GM12878 (cell line): ENCODE measurements around the gene ZNF444. TPM values are rescaled to one million over a fixed set of nuclear protein-coding genes. Genes with fewer than 3 reads are reported as not detected.

Experiments used
- BCL3 ChIP-seq: IDR thresholded peaks from 2 replicates; pipeline ENCODE4 v1.6.1; 2011; ENCODE audit warnings: borderline replicate concordance, low read depth, mild to moderate bottlenecking, moderate library complexity, low read length; ENCODE audit not compliant: insufficient read depth, poor library complexity, severe bottlenecking
- CBX5 ChIP-seq: sonication (generic); IDR thresholded peaks from 2 replicates; pipeline ENCODE4 v1.6.1; 2016; ENCODE audit warnings: low read depth, moderate library complexity, mild to moderate bottlenecking, inconsistent platforms
- CUX1 ChIP-seq: IDR thresholded peaks from 2 replicates; pipeline ENCODE4 v1.6.1; 2012; ENCODE audit warnings: improper control_type of control experiment, low read depth, low read length; ENCODE audit not compliant: insufficient replicate concordance
- ETV6 ChIP-seq, 2 experiments: fragments of 450-650 bp in 1 of 2; IDR thresholded peaks in 1 of 2; conservative IDR thresholded peaks in 1 of 2; 2 replicates each; pipeline ENCODE4 v1.6.1; 2014; ENCODE audit warnings: antibody characterized with exemption in 1 of 2, borderline replicate concordance in 1 of 2, low read depth in 1 of 2, mild to moderate bottlenecking in 1 of 2, moderate library complexity in 1 of 2
- HDGF ChIP-seq: fragments of 450-650 bp; IDR thresholded peaks from 2 replicates; pipeline ENCODE4 v1.6.1; 2016; ENCODE audit warnings: antibody characterized with exemption
- KAT2A ChIP-seq: conservative IDR thresholded peaks from 2 replicates; pipeline ENCODE4 v1.6.1; 2011; ENCODE audit warnings: low read depth, low read length; ENCODE audit not compliant: control insufficient read depth
- MTA3 ChIP-seq: IDR thresholded peaks from 2 replicates; pipeline ENCODE4 v1.6.1; 2012; ENCODE audit warnings: low read length, inconsistent platforms, borderline replicate concordance
- NR2F1 ChIP-seq: fragments of 450-650 bp; conservative IDR thresholded peaks from 2 replicates; pipeline ENCODE4 v1.6.1; 2017; ENCODE audit warnings: mild to moderate bottlenecking
- NRF1 ChIP-seq: conservative IDR thresholded peaks from 2 replicates; pipeline ENCODE4 v1.6.1; 2011; ENCODE audit warnings: mild to moderate bottlenecking, low read depth, low read length, improper control_type of control experiment
- SUPT20H ChIP-seq: IDR thresholded peaks from 2 replicates; pipeline ENCODE4 v1.6.1; 2011; ENCODE audit warnings: low read depth, mild to moderate bottlenecking, low read length, moderate library complexity, borderline replicate concordance; ENCODE audit not compliant: control insufficient read depth
- ZBED1 ChIP-seq: IDR thresholded peaks from 2 replicates; pipeline ENCODE4 v1.6.1; 2016; ENCODE audit warnings: borderline replicate concordance
- polyA plus RNA-seq, 11 experiments: library from polyadenylated mRNA; depleted of rRNA in 4 of 11; unstranded in 6 of 11; stranded (reverse) in 5 of 11; fragments of >200 nt; fragmentation: Nextera tagmentation in 4 of 11; fragmentation: Illumina TruSeq in 1 of 11; extraction: Ambion mirVana in 4 of 11; extraction: Trizol in 1 of 11; gene quantifications; 1 replicate in 1 of 11; 2 replicates in 10 of 11; pipeline versions ENCODE4 v1.2.1 to v1.2.3, GENCODE V29; 2011 to 2016; ENCODE audit warnings: inconsistent platforms in 2 of 11, missing spikeins in 2 of 11, low read depth in 1 of 11
- total RNA-seq, 4 experiments: library from RNA; depleted of rRNA in 3 of 4; stranded (reverse); fragments of >200 nt in 3 of 4; fragmentation: Illumina TruSeq in 1 of 4; extraction: Trizol in 1 of 4; gene quantifications; 2 replicates each; pipeline versions ENCODE4 v1.2.1 to v1.2.3, GENCODE V29; 2013 to 2021
- TF ChIP-seq, protein P1 (sequence below): fragments of 450-650 bp; IDR thresholded peaks from 2 replicates; pipeline ENCODE4 v1.6.1; 2017; ENCODE audit warnings: mild to moderate bottlenecking, moderate library complexity
- TF ChIP-seq, protein P2 (sequence below): IDR thresholded peaks from 2 replicates; pipeline ENCODE4 v1.6.1; 2011; ENCODE audit warnings: low read depth, low read length, improper control_type of control experiment, borderline replicate concordance
- TF ChIP-seq, protein P3 (sequence below): fragments of 450-650 bp; IDR thresholded peaks from 2 replicates; pipeline ENCODE4 v1.6.1; 2017; ENCODE audit warnings: mild to moderate bottlenecking

ZNF444 gene
- total and polyA plus RNA-seq, 10 of the 15 experiments (the other 5 are each of a cell fraction or from before 2014, with no cell fraction given) = 0.45 to 28.2 (median 11.6) TPM

DNA sequence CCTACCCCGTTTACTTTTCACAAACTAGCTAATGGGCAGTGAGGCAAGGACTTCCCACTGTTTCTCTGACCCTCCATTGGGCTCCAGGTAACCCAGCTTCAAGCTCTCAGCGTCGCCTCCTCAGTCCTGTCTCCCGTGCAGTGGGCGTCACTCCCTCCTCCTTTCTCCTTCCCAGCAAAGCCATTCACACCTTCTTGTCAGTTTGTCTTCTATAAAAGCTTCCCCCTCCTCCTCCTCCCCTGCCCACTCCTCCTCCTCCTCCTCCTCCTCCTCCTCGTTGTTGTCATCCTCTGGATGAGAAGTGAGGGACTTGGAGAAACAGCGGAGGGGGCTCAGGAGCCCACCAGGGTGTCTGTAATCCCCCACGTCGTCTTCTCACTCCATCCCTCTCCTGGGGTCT, 33.0 kb downstream of the ZNF444 start (continued):
- TF ChIP-seq CUX1 (no peak), NRF1 (no peak), CBX5 (no peak), HDGF (no peak), BCL3 (no peak), ZBED1 (no peak), NR2F1 (no peak), KAT2A (no peak), ETV6 (conservative IDR thresholded peaks at IDR 0.05 in 1 of 2, IDR thresholded peaks at IDR 0.05 in 1 of 2; ENCODE audit: borderline replicate concordance in 1 of 2, low read depth in 1 of 2) (no peak), MTA3 (no peak), SUPT20H (no peak)
- TF ChIP-seq, protein P1, sequence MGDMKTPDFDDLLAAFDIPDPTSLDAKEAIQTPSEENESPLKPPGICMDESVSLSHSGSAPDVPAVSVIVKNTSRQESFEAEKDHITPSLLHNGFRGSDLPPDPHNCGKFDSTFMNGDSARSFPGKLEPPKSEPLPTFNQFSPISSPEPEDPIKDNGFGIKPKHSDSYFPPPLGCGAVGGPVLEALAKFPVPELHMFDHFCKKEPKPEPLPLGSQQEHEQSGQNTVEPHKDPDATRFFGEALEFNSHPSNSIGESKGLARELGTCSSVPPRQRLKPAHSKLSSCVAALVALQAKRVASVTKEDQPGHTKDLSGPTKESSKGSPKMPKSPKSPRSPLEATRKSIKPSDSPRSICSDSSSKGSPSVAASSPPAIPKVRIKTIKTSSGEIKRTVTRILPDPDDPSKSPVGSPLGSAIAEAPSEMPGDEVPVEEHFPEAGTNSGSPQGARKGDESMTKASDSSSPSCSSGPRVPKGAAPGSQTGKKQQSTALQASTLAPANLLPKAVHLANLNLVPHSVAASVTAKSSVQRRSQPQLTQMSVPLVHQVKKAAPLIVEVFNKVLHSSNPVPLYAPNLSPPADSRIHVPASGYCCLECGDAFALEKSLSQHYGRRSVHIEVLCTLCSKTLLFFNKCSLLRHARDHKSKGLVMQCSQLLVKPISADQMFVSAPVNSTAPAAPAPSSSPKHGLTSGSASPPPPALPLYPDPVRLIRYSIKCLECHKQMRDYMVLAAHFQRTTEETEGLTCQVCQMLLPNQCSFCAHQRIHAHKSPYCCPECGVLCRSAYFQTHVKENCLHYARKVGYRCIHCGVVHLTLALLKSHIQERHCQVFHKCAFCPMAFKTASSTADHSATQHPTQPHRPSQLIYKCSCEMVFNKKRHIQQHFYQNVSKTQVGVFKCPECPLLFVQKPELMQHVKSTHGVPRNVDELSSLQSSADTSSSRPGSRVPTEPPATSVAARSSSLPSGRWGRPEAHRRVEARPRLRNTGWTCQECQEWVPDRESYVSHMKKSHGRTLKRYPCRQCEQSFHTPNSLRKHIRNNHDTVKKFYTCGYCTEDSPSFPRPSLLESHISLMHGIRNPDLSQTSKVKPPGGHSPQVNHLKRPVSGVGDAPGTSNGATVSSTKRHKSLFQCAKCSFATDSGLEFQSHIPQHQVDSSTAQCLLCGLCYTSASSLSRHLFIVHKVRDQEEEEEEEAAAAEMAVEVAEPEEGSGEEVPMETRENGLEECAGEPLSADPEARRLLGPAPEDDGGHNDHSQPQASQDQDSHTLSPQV = no peak
- TF ChIP-seq, protein P2, sequence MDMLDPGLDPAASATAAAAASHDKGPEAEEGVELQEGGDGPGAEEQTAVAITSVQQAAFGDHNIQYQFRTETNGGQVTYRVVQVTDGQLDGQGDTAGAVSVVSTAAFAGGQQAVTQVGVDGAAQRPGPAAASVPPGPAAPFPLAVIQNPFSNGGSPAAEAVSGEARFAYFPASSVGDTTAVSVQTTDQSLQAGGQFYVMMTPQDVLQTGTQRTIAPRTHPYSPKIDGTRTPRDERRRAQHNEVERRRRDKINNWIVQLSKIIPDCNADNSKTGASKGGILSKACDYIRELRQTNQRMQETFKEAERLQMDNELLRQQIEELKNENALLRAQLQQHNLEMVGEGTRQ = no peak
- TF ChIP-seq, protein P3, sequence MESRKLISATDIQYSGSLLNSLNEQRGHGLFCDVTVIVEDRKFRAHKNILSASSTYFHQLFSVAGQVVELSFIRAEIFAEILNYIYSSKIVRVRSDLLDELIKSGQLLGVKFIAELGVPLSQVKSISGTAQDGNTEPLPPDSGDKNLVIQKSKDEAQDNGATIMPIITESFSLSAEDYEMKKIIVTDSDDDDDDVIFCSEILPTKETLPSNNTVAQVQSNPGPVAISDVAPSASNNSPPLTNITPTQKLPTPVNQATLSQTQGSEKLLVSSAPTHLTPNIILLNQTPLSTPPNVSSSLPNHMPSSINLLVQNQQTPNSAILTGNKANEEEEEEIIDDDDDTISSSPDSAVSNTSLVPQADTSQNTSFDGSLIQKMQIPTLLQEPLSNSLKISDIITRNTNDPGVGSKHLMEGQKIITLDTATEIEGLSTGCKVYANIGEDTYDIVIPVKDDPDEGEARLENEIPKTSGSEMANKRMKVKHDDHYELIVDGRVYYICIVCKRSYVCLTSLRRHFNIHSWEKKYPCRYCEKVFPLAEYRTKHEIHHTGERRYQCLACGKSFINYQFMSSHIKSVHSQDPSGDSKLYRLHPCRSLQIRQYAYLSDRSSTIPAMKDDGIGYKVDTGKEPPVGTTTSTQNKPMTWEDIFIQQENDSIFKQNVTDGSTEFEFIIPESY = no peak
